Thoracic aorta (tissue), 2 donors: Measurements from ENCODE around the gene WNT11. TPM values are rescaled to one million over a fixed set of nuclear protein-coding genes. Genes with fewer than 3 reads are reported as not detected.
"Not testable (repeated sequence)": the region's sequence is repeated elsewhere in the genome, so short reads cannot be mapped to it uniquely, and the experiment has no call there.

Source experiments
- ATAC-seq: fragments of 150-250 bp; one replicate; pipeline ENCODE4 v1.8.0; 2017; ENCODE audit warnings: low read depth; ENCODE audit not compliant: insufficient number of reproducible peaks, low FRiP score
- DNase-seq: peaks from one replicate; pipeline ENCODE4 v3.0.0-alpha.2; 2020; ENCODE audit warnings: low spot score
- H3K27ac ChIP-seq, 2 donors: fragments of 200-600 bp; sonication (generic); 1 replicate in 1 of 2; 2 replicates in 1 of 2; pipeline ENCODE4 v1.5.1; 2016; ENCODE audit warnings: mild to moderate bottlenecking in 2 of 2, moderate library complexity in 2 of 2
- H3K27me3 ChIP-seq: fragments of 200-600 bp; sonication (generic); replicated peaks from 2 replicates; pipeline ENCODE4 v1.6.0; 2016; ENCODE audit warnings: mild to moderate bottlenecking; ENCODE audit not compliant: insufficient read depth
- H3K36me3 ChIP-seq: fragments of 200-600 bp; sonication (generic); one replicate; pipeline ENCODE4 v1.5.1; 2016
- H3K4me1 ChIP-seq, 2 donors: fragments of 200-600 bp; sonication (generic); 1 replicate in 1 of 2; 2 replicates in 1 of 2; pipeline versions ENCODE4 v1.5.1 to v1.6.0; 2016; ENCODE audit warnings: low read depth in 2 of 2, mild to moderate bottlenecking in 1 of 2; ENCODE audit not compliant: control insufficient read depth in 1 of 2
- H3K4me3 ChIP-seq: fragments of 200-600 bp; sonication (generic); 2 replicates; pipeline ENCODE4 v1.5.1; 2016; ENCODE audit warnings: mild to moderate bottlenecking
- H3K9me3 ChIP-seq: fragments of 200-600 bp; sonication (generic); 2 replicates; pipeline ENCODE4 v1.5.1; 2016
- CTCF ChIP-seq: fragments of 200-600 bp; sonication (generic); IDR thresholded peaks from one replicate; pipeline ENCODE4 v1.5.1; 2019; ENCODE audit warnings: antibody characterized with exemption
- total RNA-seq, 2 donors: library from RNA; depleted of rRNA; stranded (reverse); fragments of >200 nt; gene quantifications; one replicate each; pipeline versions ENCODE4 v1.1.0 to v1.2.3, GENCODE V29; 2016

WNT11 gene
- total RNA-seq, 2 donors from 2014 or later = 12.0 to 35.1 TPM

- Histone ChIP-seq H3K4me3 (no peak overlapping the region), H3K27me3 (no peaks in the 10 kb centered on the region), H3K4me1 (no peaks in the 10 kb centered on the region), H3K9me3 (no peaks in the 10 kb centered on the region), H3K27ac (no peak overlapping the region), H3K36me3 (no peaks in the 10 kb centered on the region)
- ATAC-seq (no peak), DNase-seq (no peak)
- TF ChIP-seq CTCF = no peak
Measured at GRCh38 chr11:76200006-76200940, 6.0 kb downstream of the WNT11 start.

GRCh38 chr11:76198691-76199090, 7.6 kb downstream of the WNT11 start:
- H3K9me3 ChIP-seq, DNase-seq, H3K4me3 ChIP-seq, ATAC-seq, H3K4me1 ChIP-seq, H3K36me3 ChIP-seq, H3K27me3 ChIP-seq, H3K27ac ChIP-seq: not testable (repeated sequence)

- no peak for DNase-seq
Measured at GRCh38 chr11:76197941-76198640, 8.2 kb downstream of the WNT11 start.

GRCh38 chr11:76197332-76197731, 9.0 kb downstream of the WNT11 start:
- H3K27me3 ChIP-seq = no peaks in the 10 kb centered on the region
- no peak overlapping the region for H3K4me3 ChIP-seq
- H3K36me3 ChIP-seq = no peaks in the 10 kb centered on the region
- H3K9me3 ChIP-seq = no peaks in the 10 kb centered on the region
- DNase-seq = no peak
- ATAC-seq = no peak
- no peak for TF ChIP-seq CTCF
- no peaks in the 10 kb centered on the region for H3K4me1 ChIP-seq
- H3K27ac ChIP-seq = no peak overlapping the region

More at GRCh38 chr11:76197941-76198640, 8.2 kb downstream of the WNT11 start:
- Histone ChIP-seq H3K27me3 (no peaks in the 10 kb centered on the region), H3K36me3 (no peaks in the 10 kb centered on the region), H3K9me3 (no peaks in the 10 kb centered on the region), H3K4me1 (no peaks in the 10 kb centered on the region), H3K27ac (no peak overlapping the region), H3K4me3 (no peak overlapping the region)
- no peak for ATAC-seq
- TF ChIP-seq CTCF = no peak

GRCh38 chr11:76196849-76197248, 9.5 kb downstream of the WNT11 start:
- Histone ChIP-seq H3K27me3 (no peaks in the 10 kb centered on the region), H3K36me3 (no peaks in the 10 kb centered on the region), H3K27ac (no peak overlapping the region), H3K4me3 (no peak overlapping the region), H3K4me1 (no peaks in the 10 kb centered on the region), H3K9me3 (no peaks in the 10 kb centered on the region)
- DNase-seq (no peak), ATAC-seq (no peak)
- no peak for TF ChIP-seq CTCF
